ENCODE measurements around the gene ZC3H8. TPM values are rescaled to one million over a fixed set of nuclear protein-coding genes. Genes with fewer than 3 reads are reported as not detected.

ZC3H8 gene
- polyA plus RNA-seq, 4 donors, result 12.7 to 23.1 (median 21.1) TPM

GRCh38 chr2:112168422-112169124, 86.3 kb downstream of the ZC3H8 start:
- no peak for DNase-seq (ENCODE audit: low read depth in 4 of 4, low spot score in 3 of 4)

GRCh38 chr2:112166806-112167499, 87.9 kb downstream of the ZC3H8 start:
- DNase-seq (ENCODE audit: low read depth in 4 of 4, low spot score in 3 of 4), result no peak

- no peak for DNase-seq (ENCODE audit: low read depth in 4 of 4, low spot score in 3 of 4)
Observed at GRCh38 chr2:112165296-112165695, 89.5 kb downstream of the ZC3H8 start.

GRCh38 chr2:112164876-112165275, 90.0 kb downstream of the ZC3H8 start:
- DNase-seq (ENCODE audit: low read depth in 4 of 4, low spot score in 3 of 4), result no peak

- no peak for DNase-seq (ENCODE audit: low read depth in 4 of 4, low spot score in 3 of 4)
Observed at GRCh38 chr2:112163541-112163981, 91.3 kb downstream of the ZC3H8 start.

GRCh38 chr2:112162956-112163355, 91.9 kb downstream of the ZC3H8 start:
- DNase-seq (ENCODE audit: low read depth in 4 of 4, low spot score in 3 of 4), result no peak

GRCh38 chr2:112162341-112162740, 92.5 kb downstream of the ZC3H8 start:
- no peak for DNase-seq (ENCODE audit: low read depth in 4 of 4, low spot score in 3 of 4)

Other genes starting within 250 kb of the ZC3H8 start
- 10 to 100 TPM; 22.4 to 28.2 (median 22.9) TPM for gene TMEM87B, start 199.8 kb downstream of the ZC3H8 start, polyA plus RNA-seq (ENCODE audit: insufficient read length in 4 of 4)
- gene FBLN7, start 116.7 kb downstream of the ZC3H8 start, polyA plus RNA-seq (ENCODE audit: insufficient read length in 4 of 4), result 10 to 100 TPM in 3 of 4 donors, 1 to 10 TPM in 1; 9.8 to 26.9 (median 13.5) TPM
- 1 to 10 TPM; 8.2 to 9.7 (median 8.8) TPM for gene ZC3H6, start 20.6 kb upstream of the ZC3H8 start, polyA plus RNA-seq (ENCODE audit: insufficient read length in 4 of 4)
- gene RGPD8, start 178.6 kb upstream of the ZC3H8 start, polyA plus RNA-seq (ENCODE audit: insufficient read length in 4 of 4), result 1 to 10 TPM; 3.0 to 4.5 (median 3.1) TPM
- 10 to 100 TPM; 38.7 to 44.6 (median 39.1) TPM for gene TTL, start 227.1 kb upstream of the ZC3H8 start, polyA plus RNA-seq (ENCODE audit: insufficient read length in 4 of 4)

All from left renal pelvis (tissue), 4 donors.